HG03095 (cell line): ENCODE results near the gene NRAS.

ENCODE experiments used
- ATAC-seq: cut with Tn5 transposase; IDR thresholded peaks from one replicate; pipeline ENCODE4 v1.9.1; 2021; ENCODE audit warnings: moderate library complexity; ENCODE audit not compliant: unreplicated experiment

The NRAS gene

GRCh38 chr1:114728553-114728952, 12.0 kb upstream of the NRAS start:
- no peak for ATAC-seq

- ATAC-seq = no peak
Measured at GRCh38 chr1:114725230-114725629, 8.7 kb upstream of the NRAS start.

- ATAC-seq = no peak
Measured at GRCh38 chr1:114723915-114724314, 7.3 kb upstream of the NRAS start.

GRCh38 chr1:114723457-114723856, 6.9 kb upstream of the NRAS start:
- no peak for ATAC-seq

- no peak for ATAC-seq
Measured at GRCh38 chr1:114720492-114720891, 3.9 kb upstream of the NRAS start.

- no peak for ATAC-seq
Measured at GRCh38 chr1:114719424-114719787, 2.8 kb upstream of the NRAS start.

GRCh38 chr1:114718661-114719423, 2.3 kb upstream of the NRAS start:
- no peak for ATAC-seq

GRCh38 chr1:114715952-114716303, 643 bp downstream of the NRAS start:
- no peak for ATAC-seq

- ATAC-seq = no peak
Measured at GRCh38 chr1:114712977-114713376, 3.6 kb downstream of the NRAS start.

GRCh38 chr1:114710360-114710759, 6.2 kb downstream of the NRAS start:
- ATAC-seq = no peak

- ATAC-seq = no peak
Measured at GRCh38 chr1:114707604-114708003, 9.0 kb downstream of the NRAS start.

- no peak for ATAC-seq
Measured at GRCh38 chr1:114703242-114703641, 13.3 kb downstream of the NRAS start.

GRCh38 chr1:114702737-114703136, 13.8 kb downstream of the NRAS start:
- ATAC-seq = no peak

- ATAC-seq = no peak
Measured at GRCh38 chr1:114701931-114702330, 14.6 kb downstream of the NRAS start.

- ATAC-seq = no peak
Measured at GRCh38 chr1:114700036-114700600, 16.5 kb downstream of the NRAS start.

GRCh38 chr1:114696810-114697209, 19.8 kb downstream of the NRAS start:
- no peak for ATAC-seq

- ATAC-seq = no peak
Measured at GRCh38 chr1:114695430-114696058, 21.0 kb downstream of the NRAS start, which contains the start of gene AMPD1. Gene AMPD1 (minus strand): TSS chr1:114695546. CDS start chr1:114695471, 75 bp downstream.

GRCh38 chr1:114694540-114695310, 21.8 kb downstream of the NRAS start:
- ATAC-seq = no peak

GRCh38 chr1:114692947-114693346, 23.6 kb downstream of the NRAS start:
- ATAC-seq = no peak

- ATAC-seq = no peak
Measured at GRCh38 chr1:114691061-114691460, 25.5 kb downstream of the NRAS start.

- no peak for ATAC-seq
Measured at GRCh38 chr1:114690148-114690547, 26.4 kb downstream of the NRAS start.

GRCh38 chr1:114688526-114688925, 28.0 kb downstream of the NRAS start:
- no peak for ATAC-seq
